ENCODE measurements around the gene ZNF362. TPM values are rescaled to one million over a fixed set of nuclear protein-coding genes. Genes with fewer than 3 reads are reported as not detected.

The ZNF362 gene
- polyA plus RNA-seq, 1 experiment = 9.0 TPM

DNA sequence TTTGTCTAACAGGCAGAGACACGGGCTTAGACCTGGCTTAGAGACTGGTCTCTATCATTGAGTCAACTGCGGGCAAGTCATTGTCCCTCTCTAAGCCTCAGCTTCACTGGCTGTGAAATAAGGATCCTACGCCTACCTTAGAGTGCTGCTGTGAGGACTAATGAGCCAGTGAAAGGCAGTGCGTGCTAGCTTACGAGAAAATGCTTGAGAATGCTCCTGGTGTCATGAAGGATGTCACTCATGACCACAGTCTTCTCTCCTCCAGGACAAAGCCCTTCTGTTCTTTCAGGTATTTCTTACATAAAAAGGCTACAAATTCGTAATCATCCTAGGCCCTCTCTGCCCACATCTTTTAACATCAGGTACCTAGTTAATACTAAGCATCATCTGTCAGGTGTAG is 81.1 kb downstream of the ZNF362 start:
- DNase-seq (ENCODE audit: low read depth, low spot score) = no peak
- H3K27ac ChIP-seq (ENCODE audit: low read depth, low read length) = no peak overlapping the region
- TF ChIP-seq, protein P1, sequence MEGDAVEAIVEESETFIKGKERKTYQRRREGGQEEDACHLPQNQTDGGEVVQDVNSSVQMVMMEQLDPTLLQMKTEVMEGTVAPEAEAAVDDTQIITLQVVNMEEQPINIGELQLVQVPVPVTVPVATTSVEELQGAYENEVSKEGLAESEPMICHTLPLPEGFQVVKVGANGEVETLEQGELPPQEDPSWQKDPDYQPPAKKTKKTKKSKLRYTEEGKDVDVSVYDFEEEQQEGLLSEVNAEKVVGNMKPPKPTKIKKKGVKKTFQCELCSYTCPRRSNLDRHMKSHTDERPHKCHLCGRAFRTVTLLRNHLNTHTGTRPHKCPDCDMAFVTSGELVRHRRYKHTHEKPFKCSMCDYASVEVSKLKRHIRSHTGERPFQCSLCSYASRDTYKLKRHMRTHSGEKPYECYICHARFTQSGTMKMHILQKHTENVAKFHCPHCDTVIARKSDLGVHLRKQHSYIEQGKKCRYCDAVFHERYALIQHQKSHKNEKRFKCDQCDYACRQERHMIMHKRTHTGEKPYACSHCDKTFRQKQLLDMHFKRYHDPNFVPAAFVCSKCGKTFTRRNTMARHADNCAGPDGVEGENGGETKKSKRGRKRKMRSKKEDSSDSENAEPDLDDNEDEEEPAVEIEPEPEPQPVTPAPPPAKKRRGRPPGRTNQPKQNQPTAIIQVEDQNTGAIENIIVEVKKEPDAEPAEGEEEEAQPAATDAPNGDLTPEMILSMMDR (IDR thresholded peaks at IDR 0.05; ENCODE audit: low read depth, low read length) = no peak
- no peaks in the 10 kb centered on the region for H3K9me3 ChIP-seq (ENCODE audit: control insufficient read depth, insufficient read depth, low read length)
- ChIA-PET POLR2A (interaction anchor here (2.1 kb wide), 1 partner anchor 10 kb away, joined by 6 read pairs; no protein-coding TSS in a partner anchor), CTCF (interaction anchor here (1.4 to 2.9 kb wide), 3 partner anchors 11 to 41 kb away, joined by 3 to 18 read pairs (median 8); no protein-coding TSS in a partner anchor)
- no peaks in the 10 kb centered on the region for H3K27me3 ChIP-seq (ENCODE audit: control insufficient read depth, insufficient read depth, low read length)
- no peak overlapping the region for H3K4me3 ChIP-seq (ENCODE audit: low read depth, low read length)

DNA sequence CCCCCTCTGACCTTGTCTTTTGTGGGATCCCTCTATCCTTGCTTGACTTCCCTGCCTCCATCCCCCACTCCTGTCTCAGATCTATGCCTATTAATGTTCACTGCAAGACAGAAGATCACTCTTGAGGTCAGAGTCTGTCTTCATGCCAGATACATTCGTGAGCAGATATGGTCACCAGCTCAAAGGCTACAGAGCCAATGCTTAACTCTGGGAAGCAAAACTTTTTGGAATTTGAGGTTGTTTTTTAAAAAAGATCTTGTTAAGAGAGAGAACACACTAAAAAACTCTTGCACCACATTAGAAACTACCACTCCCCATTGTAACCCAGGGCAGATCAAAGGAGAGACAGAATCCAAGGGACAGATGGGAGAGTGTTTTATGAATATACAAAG is 81.8 kb downstream of the ZNF362 start:
- ChIA-PET POLR2A (interaction anchor here (1.1 to 2.1 kb wide), 3 partner anchors 9 to 239 kb away, joined by 4 to 9 read pairs (median 6); no protein-coding TSS in a partner anchor), CTCF (interaction anchor here (1.4 to 2.9 kb wide), 4 partner anchors 9 to 134 kb away, joined by 3 to 18 read pairs (median 8); partner anchors contain the start of gene ZSCAN20)
- Histone ChIP-seq H3K27me3 (ENCODE audit: control insufficient read depth, insufficient read depth, low read length) (no peaks in the 10 kb centered on the region), H3K4me3 (ENCODE audit: low read depth, low read length) (no peak overlapping the region), H3K27ac (ENCODE audit: low read depth, low read length) (peak overlapping the region; percentile 87), H3K9me3 (ENCODE audit: control insufficient read depth, insufficient read depth, low read length) (no peaks in the 10 kb centered on the region)
- no peak for DNase-seq (ENCODE audit: low read depth, low spot score)
- TF ChIP-seq, protein P1 (IDR thresholded peaks at IDR 0.05; ENCODE audit: low read depth, low read length) = no peak

DNA sequence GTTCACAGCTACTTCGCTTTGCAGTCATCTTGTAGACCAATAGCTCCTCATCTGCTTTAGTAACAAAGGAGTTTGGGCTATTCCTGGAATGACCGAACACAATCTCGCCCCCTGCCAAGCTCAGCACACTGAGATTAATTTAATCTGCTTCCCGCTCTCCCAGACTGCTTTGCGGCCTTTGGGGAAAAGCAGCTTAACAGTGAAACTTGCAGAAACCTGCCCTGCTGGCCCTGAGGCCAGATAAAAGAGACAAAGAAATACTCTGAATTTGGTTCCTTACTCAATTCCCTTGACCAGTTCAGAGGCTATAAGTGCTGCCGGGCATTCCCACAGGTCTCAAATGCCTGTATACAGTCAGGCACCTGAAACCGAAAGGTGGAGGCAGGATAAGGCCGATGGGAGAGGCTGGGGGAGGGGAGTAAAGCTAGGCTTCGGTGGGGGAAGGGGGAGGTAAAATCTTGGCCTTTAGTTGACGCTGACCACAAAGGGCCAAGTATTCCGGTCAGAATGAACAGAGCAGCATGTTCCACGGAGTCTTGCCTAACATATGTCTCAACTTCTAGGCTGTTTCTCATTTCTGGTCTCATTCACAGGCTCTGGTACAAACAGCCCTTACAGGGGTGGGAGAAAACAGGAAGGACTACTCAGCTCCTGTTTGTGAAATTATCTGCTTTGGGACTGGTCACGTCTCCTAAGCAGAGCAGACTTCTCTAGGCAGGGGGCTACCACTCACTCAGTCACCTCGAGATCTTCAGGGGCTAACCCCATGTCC is 82.3 kb downstream of the ZNF362 start:
- CTCF ChIA-PET = interaction anchor here (1.3 to 2.9 kb wide), 5 partner anchors 10 to 133 kb away, joined by 3 to 18 read pairs (median 7); partner anchors contain the start of gene ZSCAN20
- TF ChIP-seq, protein P1 (IDR thresholded peaks at IDR 0.05; ENCODE audit: low read depth, low read length) = no peak
- Histone ChIP-seq H3K27ac (ENCODE audit: low read depth, low read length) (peak overlapping the region; percentile 87), H3K4me3 (ENCODE audit: low read depth, low read length) (peak overlapping the region; percentile 25; the same call in 1 of the 2 replicates), H3K9me3 (ENCODE audit: control insufficient read depth, insufficient read depth, low read length) (no peaks in the 10 kb centered on the region), H3K27me3 (ENCODE audit: control insufficient read depth, insufficient read depth, low read length) (no peaks in the 10 kb centered on the region)
- POLR2A ChIA-PET = interaction anchor here (0.5 to 2.1 kb wide), 5 partner anchors 9 to 239 kb away, joined by 3 to 9 read pairs (median 4); no protein-coding TSS in a partner anchor
- DNase-seq (ENCODE audit: low read depth, low spot score) = peak; percentile 55

DNA sequence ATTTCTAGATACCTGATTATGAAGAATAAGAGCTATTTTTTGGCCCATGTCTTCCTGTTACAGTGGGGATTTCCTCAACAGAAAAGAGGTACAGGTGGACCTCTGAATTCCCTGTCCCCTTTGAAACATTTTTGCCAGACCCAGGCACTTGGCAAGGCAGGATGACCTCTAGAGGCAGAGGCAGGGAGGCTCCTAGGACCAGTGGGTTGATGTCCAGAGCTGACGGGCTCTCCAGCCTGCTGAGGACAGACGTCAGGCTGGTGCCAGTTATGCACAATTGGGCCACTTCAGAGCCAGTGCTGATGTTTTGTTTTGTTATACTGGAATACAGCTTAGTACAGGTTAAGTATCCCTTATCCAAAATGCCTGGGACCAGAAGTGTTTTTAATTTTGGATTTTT is 83.1 kb downstream of the ZNF362 start:
- Histone ChIP-seq H3K4me3 (ENCODE audit: low read depth, low read length) (no peak overlapping the region), H3K27ac (ENCODE audit: low read depth, low read length) (peak overlapping the region; percentile 87), H3K27me3 (ENCODE audit: control insufficient read depth, insufficient read depth, low read length) (no peaks in the 10 kb centered on the region), H3K9me3 (ENCODE audit: control insufficient read depth, insufficient read depth, low read length) (no peaks in the 10 kb centered on the region)
- TF ChIP-seq, protein P1 (IDR thresholded peaks at IDR 0.05; ENCODE audit: low read depth, low read length) = no peak
- ChIA-PET POLR2A (interaction anchor here (0.7 to 2.1 kb wide), 3 partner anchors 8 to 22 kb away, joined by 3 to 9 read pairs (median 6); no protein-coding TSS in a partner anchor), CTCF (interaction anchor here (0.7 to 2.9 kb wide), 5 partner anchors 11 to 274 kb away, joined by 3 to 18 read pairs (median 7); partner anchors contain the start of gene ZSCAN20)
- DNase-seq (ENCODE audit: low read depth, low spot score) = no peak
